Tibial nerve (tissue), 4 donors: ENCODE results near the gene DLG4.

Experiments used
- EP300 ChIP-seq, 2 donors: sonication (generic); formaldehyde crosslinking; IDR thresholded peaks; one replicate each; pipeline ENCODE4 v1.6.1; 2017; ENCODE audit warnings: antibody characterized with exemption in 2 of 2, mild to moderate bottlenecking in 1 of 2
- POLR2A ChIP-seq, 2 donors: fragments of 450-650 bp; IDR thresholded peaks; one replicate each; pipeline ENCODE4 v1.6.1; 2017; ENCODE audit warnings: antibody characterized with exemption in 2 of 2, mild to moderate bottlenecking in 2 of 2, moderate library complexity in 2 of 2
- TF ChIP-seq, protein P1 (sequence below), 5 experiments: fragments of 200-600 bp in 3 of 5; fragments of 450-650 bp in 2 of 5; sonication (generic) in 3 of 5; IDR thresholded peaks; one replicate each; pipeline ENCODE4 v1.5.1; 2016 to 2019; ENCODE audit warnings: antibody characterized with exemption in 5 of 5, mild to moderate bottlenecking in 3 of 5, moderate library complexity in 2 of 5

DNA sequence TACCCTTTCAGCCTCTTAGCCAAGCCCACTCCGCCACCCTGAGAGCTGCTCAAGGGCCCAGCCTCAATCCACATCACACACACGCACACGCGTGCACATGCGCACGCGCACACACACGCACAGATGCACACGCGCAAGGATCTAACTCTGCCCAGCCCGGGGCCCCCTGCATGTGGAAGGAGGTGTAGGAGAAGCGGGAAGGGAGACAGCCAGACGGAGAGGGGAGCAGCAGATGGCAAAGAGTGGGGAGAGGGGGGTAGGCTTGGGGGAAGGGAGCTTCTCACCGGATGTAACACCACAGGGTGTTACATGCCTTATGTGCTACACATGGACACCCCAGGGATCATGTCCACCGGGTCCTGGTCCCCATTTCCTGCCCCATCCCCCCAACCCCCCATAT is 15.3 kb downstream of the DLG4 start:
- no peak for TF ChIP-seq POLR2A (IDR thresholded peaks at IDR 0.05)
- TF ChIP-seq, protein P1, sequence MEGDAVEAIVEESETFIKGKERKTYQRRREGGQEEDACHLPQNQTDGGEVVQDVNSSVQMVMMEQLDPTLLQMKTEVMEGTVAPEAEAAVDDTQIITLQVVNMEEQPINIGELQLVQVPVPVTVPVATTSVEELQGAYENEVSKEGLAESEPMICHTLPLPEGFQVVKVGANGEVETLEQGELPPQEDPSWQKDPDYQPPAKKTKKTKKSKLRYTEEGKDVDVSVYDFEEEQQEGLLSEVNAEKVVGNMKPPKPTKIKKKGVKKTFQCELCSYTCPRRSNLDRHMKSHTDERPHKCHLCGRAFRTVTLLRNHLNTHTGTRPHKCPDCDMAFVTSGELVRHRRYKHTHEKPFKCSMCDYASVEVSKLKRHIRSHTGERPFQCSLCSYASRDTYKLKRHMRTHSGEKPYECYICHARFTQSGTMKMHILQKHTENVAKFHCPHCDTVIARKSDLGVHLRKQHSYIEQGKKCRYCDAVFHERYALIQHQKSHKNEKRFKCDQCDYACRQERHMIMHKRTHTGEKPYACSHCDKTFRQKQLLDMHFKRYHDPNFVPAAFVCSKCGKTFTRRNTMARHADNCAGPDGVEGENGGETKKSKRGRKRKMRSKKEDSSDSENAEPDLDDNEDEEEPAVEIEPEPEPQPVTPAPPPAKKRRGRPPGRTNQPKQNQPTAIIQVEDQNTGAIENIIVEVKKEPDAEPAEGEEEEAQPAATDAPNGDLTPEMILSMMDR (IDR thresholded peaks at IDR 0.05): no peak
- TF ChIP-seq EP300 (IDR thresholded peaks at IDR 0.05): no peak
